OCI-LY7 (cell line): ENCODE results near the gene IARS2.

Experiments
- CTCF ChIP-seq: fragments of 200-600 bp; sonication (generic); conservative IDR thresholded peaks from 2 replicates; pipeline ENCODE4 v1.5.1; 2014; ENCODE audit warnings: mild to moderate bottlenecking, antibody characterized with exemption, low read length, moderate library complexity, mixed read lengths
- EZH2phosphoT487 ChIP-seq: fragments of 200-600 bp; sonication (generic); IDR thresholded peaks from 2 replicates; pipeline ENCODE4 v1.6.1; 2018; ENCODE audit warnings: low read depth, borderline replicate concordance, mild to moderate bottlenecking, mixed run types, antibody characterized with exemption, low read length, moderate library complexity, mixed read lengths

DNA sequence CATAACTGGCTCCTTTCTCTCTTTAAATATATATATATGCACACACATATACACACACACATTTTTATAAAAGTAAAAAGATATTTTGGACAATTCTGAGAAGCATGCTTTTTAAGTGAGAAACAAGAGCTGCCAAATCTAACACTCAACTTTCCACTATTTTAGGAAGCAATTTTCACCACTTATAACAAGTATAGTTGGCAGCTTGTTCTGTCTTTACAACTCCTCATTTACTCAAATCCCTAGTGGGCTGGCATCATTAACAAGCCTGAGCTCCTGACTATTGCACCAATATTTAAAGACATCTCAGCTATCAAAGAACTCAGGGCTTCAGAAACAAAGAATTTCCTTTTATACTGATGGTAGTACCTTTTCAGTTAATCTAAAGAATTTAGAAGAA is 101.8 kb downstream of the IARS2 start:
- TF ChIP-seq CTCF (no peak), EZH2phosphoT487 (no peak)
